ENCODE data around the gene SMOC1. TPM values are rescaled to one million over a fixed set of nuclear protein-coding genes. Genes with fewer than 3 reads are reported as not detected.

SMOC1 gene
- total RNA-seq: not detected in 2 replicates

GRCh38 chr14:69879175-69880043 is at the start of gene SMOC1:
TSS of gene SMOC1 (plus strand) at chr14:69879416. CDS start at chr14:69879679, 263 bp downstream.
- intact Hi-C loops (cut with micrococcal nuclease): no loop called here

- intact Hi-C loops (cut with micrococcal nuclease): no loop called here
Observed at GRCh38 chr14:69838881-69839416, 40.3 kb upstream of the SMOC1 start.

GRCh38 chr14:69839661-69840060 is 39.6 kb upstream of the SMOC1 start:
- intact Hi-C loops (cut with micrococcal nuclease): no loop called here

- intact Hi-C loops (cut with micrococcal nuclease): no loop called here
Observed at GRCh38 chr14:69841656-69842055, 37.6 kb upstream of the SMOC1 start.

- intact Hi-C loops (cut with micrococcal nuclease): no loop called here
Observed at GRCh38 chr14:69842686-69843420, 36.4 kb upstream of the SMOC1 start.

- intact Hi-C loops (cut with micrococcal nuclease): no loop called here
Observed at GRCh38 chr14:69844171-69844570, 35.0 kb upstream of the SMOC1 start.

- intact Hi-C loops (cut with micrococcal nuclease): no loop called here
Observed at GRCh38 chr14:69845050-69845581, 34.1 kb upstream of the SMOC1 start.

- intact Hi-C loops (cut with micrococcal nuclease): no loop called here
Observed at GRCh38 chr14:69845787-69846186, 33.4 kb upstream of the SMOC1 start.

- intact Hi-C loops (cut with micrococcal nuclease): no loop called here
Observed at GRCh38 chr14:69848156-69848555, 31.1 kb upstream of the SMOC1 start.

GRCh38 chr14:69848903-69849391 is 30.3 kb upstream of the SMOC1 start:
- intact Hi-C loops (cut with micrococcal nuclease): no loop called here

GRCh38 chr14:69850086-69850735 is 29.0 kb upstream of the SMOC1 start:
- intact Hi-C loops (cut with micrococcal nuclease): no loop called here

GRCh38 chr14:69850736-69851112 is 28.5 kb upstream of the SMOC1 start:
- intact Hi-C loops (cut with micrococcal nuclease): no loop called here

GRCh38 chr14:69852531-69853321 is 26.5 kb upstream of the SMOC1 start:
- intact Hi-C loops (cut with micrococcal nuclease): no loop called here

GRCh38 chr14:69853774-69854173 is 25.4 kb upstream of the SMOC1 start:
- intact Hi-C loops (cut with micrococcal nuclease): no loop called here

- intact Hi-C loops (cut with micrococcal nuclease): no loop called here
Observed at GRCh38 chr14:69854598-69854997, 24.6 kb upstream of the SMOC1 start.

GRCh38 chr14:69855180-69855832 is 23.9 kb upstream of the SMOC1 start:
- intact Hi-C loops (cut with micrococcal nuclease): no loop called here

- intact Hi-C loops (cut with micrococcal nuclease): no loop called here
Observed at GRCh38 chr14:69858801-69859200, 20.4 kb upstream of the SMOC1 start.

- intact Hi-C loops (cut with micrococcal nuclease): no loop called here
Observed at GRCh38 chr14:69859591-69859990, 19.6 kb upstream of the SMOC1 start.

GRCh38 chr14:69860221-69860620 is 19.0 kb upstream of the SMOC1 start:
- intact Hi-C loops (cut with micrococcal nuclease): no loop called here

- intact Hi-C loops (cut with micrococcal nuclease): no loop called here
Observed at GRCh38 chr14:69861025-69861569, 18.1 kb upstream of the SMOC1 start.

All from T-helper 2 cell treated with Interferon-gamma antibody and Interleukin-4, amounts not matched to agents 100 ng/mL and 5 ng/mL, for 36 hours (primary cell).